Measurements from ENCODE around the gene EYS.

Gene EYS

DNA sequence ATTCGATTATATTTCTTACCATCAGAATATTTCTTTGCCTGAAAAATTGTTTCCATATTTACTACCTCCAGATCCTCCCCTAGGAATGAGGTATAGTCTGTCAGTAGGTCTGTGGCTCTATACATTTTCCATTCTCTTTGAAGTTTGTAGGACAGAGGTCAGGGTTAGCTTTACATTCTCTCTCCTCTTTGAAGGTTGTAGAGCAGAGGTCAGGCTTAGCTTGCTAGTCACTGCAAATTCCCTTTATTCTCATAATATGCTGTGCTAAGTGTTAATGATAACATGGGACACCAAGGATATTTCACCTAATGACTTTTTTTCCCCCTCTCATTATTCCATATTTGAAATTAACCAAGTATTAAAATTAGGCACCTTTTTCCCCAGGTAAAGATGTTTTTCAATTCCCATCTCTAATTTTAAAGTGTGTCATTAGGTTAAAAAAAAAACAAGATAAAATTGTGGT is 1660.2 kb downstream of the EYS start:
- no peak for TF ChIP-seq TAF1 (IDR thresholded peaks at IDR 0.05; ENCODE audit: borderline replicate concordance, insufficient read depth, low read length)
- no peak for TF ChIP-seq SIN3A (IDR thresholded peaks at IDR 0.05; ENCODE audit: borderline replicate concordance, insufficient read depth, low read length)
- TF ChIP-seq, protein P1, sequence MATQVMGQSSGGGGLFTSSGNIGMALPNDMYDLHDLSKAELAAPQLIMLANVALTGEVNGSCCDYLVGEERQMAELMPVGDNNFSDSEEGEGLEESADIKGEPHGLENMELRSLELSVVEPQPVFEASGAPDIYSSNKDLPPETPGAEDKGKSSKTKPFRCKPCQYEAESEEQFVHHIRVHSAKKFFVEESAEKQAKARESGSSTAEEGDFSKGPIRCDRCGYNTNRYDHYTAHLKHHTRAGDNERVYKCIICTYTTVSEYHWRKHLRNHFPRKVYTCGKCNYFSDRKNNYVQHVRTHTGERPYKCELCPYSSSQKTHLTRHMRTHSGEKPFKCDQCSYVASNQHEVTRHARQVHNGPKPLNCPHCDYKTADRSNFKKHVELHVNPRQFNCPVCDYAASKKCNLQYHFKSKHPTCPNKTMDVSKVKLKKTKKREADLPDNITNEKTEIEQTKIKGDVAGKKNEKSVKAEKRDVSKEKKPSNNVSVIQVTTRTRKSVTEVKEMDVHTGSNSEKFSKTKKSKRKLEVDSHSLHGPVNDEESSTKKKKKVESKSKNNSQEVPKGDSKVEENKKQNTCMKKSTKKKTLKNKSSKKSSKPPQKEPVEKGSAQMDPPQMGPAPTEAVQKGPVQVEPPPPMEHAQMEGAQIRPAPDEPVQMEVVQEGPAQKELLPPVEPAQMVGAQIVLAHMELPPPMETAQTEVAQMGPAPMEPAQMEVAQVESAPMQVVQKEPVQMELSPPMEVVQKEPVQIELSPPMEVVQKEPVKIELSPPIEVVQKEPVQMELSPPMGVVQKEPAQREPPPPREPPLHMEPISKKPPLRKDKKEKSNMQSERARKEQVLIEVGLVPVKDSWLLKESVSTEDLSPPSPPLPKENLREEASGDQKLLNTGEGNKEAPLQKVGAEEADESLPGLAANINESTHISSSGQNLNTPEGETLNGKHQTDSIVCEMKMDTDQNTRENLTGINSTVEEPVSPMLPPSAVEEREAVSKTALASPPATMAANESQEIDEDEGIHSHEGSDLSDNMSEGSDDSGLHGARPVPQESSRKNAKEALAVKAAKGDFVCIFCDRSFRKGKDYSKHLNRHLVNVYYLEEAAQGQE (IDR thresholded peaks at IDR 0.05; ENCODE audit: insufficient read depth in 1 of 2, low read depth in 2 of 2, low read length in 2 of 2) = no peak
- no peak for TF ChIP-seq POLR2AphosphoS5 (IDR thresholded peaks at IDR 0.05; ENCODE audit: low read depth, low read length)
- TF ChIP-seq FOXP2 (optimal IDR thresholded peaks at IDR 0.05; ENCODE audit: borderline replicate concordance, extremely low read depth, extremely low read length, insufficient read depth) = no peak

- TF ChIP-seq POLR2AphosphoS5 (IDR thresholded peaks at IDR 0.05; ENCODE audit: low read depth, low read length) (no peak), SIN3A (IDR thresholded peaks at IDR 0.05; ENCODE audit: borderline replicate concordance, insufficient read depth, low read length) (no peak), FOXP2 (optimal IDR thresholded peaks at IDR 0.05; ENCODE audit: borderline replicate concordance, extremely low read depth, extremely low read length, insufficient read depth) (no peak), TAF1 (IDR thresholded peaks at IDR 0.05; ENCODE audit: borderline replicate concordance, insufficient read depth, low read length) (no peak)
- TF ChIP-seq, protein P1 (IDR thresholded peaks at IDR 0.05; ENCODE audit: insufficient read depth in 1 of 2, low read depth in 2 of 2, low read length in 2 of 2) = no peak
Observed at GRCh38 chr6:64041373-64041772, 1665.7 kb downstream of the EYS start.

- TF ChIP-seq FOXP2 (optimal IDR thresholded peaks at IDR 0.05; ENCODE audit: borderline replicate concordance, extremely low read depth, extremely low read length, insufficient read depth) (no peak), TAF1 (IDR thresholded peaks at IDR 0.05; ENCODE audit: borderline replicate concordance, insufficient read depth, low read length) (no peak), SIN3A (IDR thresholded peaks at IDR 0.05; ENCODE audit: borderline replicate concordance, insufficient read depth, low read length) (no peak), POLR2AphosphoS5 (IDR thresholded peaks at IDR 0.05; ENCODE audit: low read depth, low read length) (no peak)
- TF ChIP-seq, protein P1 (IDR thresholded peaks at IDR 0.05; ENCODE audit: insufficient read depth in 1 of 2, low read depth in 2 of 2, low read length in 2 of 2) = no peak
Observed at GRCh38 chr6:64040113-64040512, 1666.9 kb downstream of the EYS start.

GRCh38 chr6:64037427-64037826 is 1669.6 kb downstream of the EYS start:
- TF ChIP-seq TAF1 (IDR thresholded peaks at IDR 0.05; ENCODE audit: borderline replicate concordance, insufficient read depth, low read length) (no peak), SIN3A (IDR thresholded peaks at IDR 0.05; ENCODE audit: borderline replicate concordance, insufficient read depth, low read length) (no peak), FOXP2 (optimal IDR thresholded peaks at IDR 0.05; ENCODE audit: borderline replicate concordance, extremely low read depth, extremely low read length, insufficient read depth) (no peak), POLR2AphosphoS5 (IDR thresholded peaks at IDR 0.05; ENCODE audit: low read depth, low read length) (no peak)
- TF ChIP-seq, protein P1 (IDR thresholded peaks at IDR 0.05; ENCODE audit: insufficient read depth in 1 of 2, low read depth in 2 of 2, low read length in 2 of 2) = no peak
